Left ventricle myocardium inferior (tissue), 1 donor: ENCODE data around the gene NPPC. TPM values are rescaled to one million over a fixed set of nuclear protein-coding genes. Genes with fewer than 3 reads are reported as not detected.
"Not testable (repeated sequence)": the region's sequence is repeated elsewhere in the genome, so short reads cannot be mapped to it uniquely, and the experiment has no call there.

ENCODE experiments used
- DNase-seq: peaks from one replicate; pipeline ENCODE4 v3.0.0-alpha.2; 2020
- H3K27ac ChIP-seq: fragments of 200-600 bp; replicated peaks from 2 replicates; pipeline ENCODE4 v1.8.0; 2021
- H3K27me3 ChIP-seq: fragments of 200-600 bp; 2 replicates; pipeline ENCODE4 v1.8.0; 2021; ENCODE audit warnings: low read depth
- H3K36me3 ChIP-seq: fragments of 200-600 bp; 2 replicates; pipeline ENCODE4 v1.8.0; 2021
- H3K4me1 ChIP-seq: fragments of 200-600 bp; 2 replicates; pipeline ENCODE4 v1.8.0; 2021
- H3K4me3 ChIP-seq: fragments of 200-600 bp; 2 replicates; pipeline ENCODE4 v1.8.0; 2021; ENCODE audit warnings: mild to moderate bottlenecking, moderate library complexity
- H3K9me3 ChIP-seq: fragments of 200-600 bp; replicated peaks from 2 replicates; pipeline ENCODE4 v1.8.0; 2021
- CTCF ChIP-seq: fragments of 200-600 bp; IDR thresholded peaks from 2 replicates; pipeline ENCODE4 v1.8.0; 2021; ENCODE audit warnings: antibody characterized with exemption, mild to moderate bottlenecking, borderline replicate concordance
- intact Hi-C: fragments of 100-400 bp; cut with micrococcal nuclease; formaldehyde crosslinking; loops from one replicate; pipeline ENCODE4 v1.11.0; 2022
- microRNA-seq: library from miRNA; unstranded; fragments of <30 nt; microRNA quantifications from one replicate; pipeline ENCODE4 v1.2.0, GENCODE V29; 2020
- total RNA-seq: library from RNA; stranded (reverse); fragmentation: NEBNext Ultra II Directional; extraction: Animal tissue kit (Norgen Biotek cat#: 25700); gene quantifications from one replicate; pipeline ENCODE4 v1.2.1, GENCODE V29; 2021
- donor health status: DM: no; HTN: yes; CAD: no; lungs with severe emphysema.

The NPPC gene
- total RNA-seq, 1 donor from 2014 or later: 3.0 TPM

- DNase-seq: no peak
- no peak overlapping the region for H3K27ac ChIP-seq
- TF ChIP-seq CTCF: no peak
These were observed 43.5 kb downstream of the NPPC start for GRCh38 chr2:231882646-231883045.

GRCh38 chr2:231880371-231880770 is 45.8 kb downstream of the NPPC start:
- not testable (repeated sequence) for H3K4me1 ChIP-seq

More at GRCh38 chr2:231882646-231883045, 43.5 kb downstream of the NPPC start:
- peaks cover 74% of the 10 kb centered on the region for H3K27me3 ChIP-seq
- peaks cover 5% of the 10 kb centered on the region for H3K9me3 ChIP-seq
- H3K4me3 ChIP-seq: no peak overlapping the region
- H3K36me3 ChIP-seq: no peaks in the 10 kb centered on the region
- no peaks in the 10 kb centered on the region for H3K4me1 ChIP-seq
- intact Hi-C loops: no loop called here

GRCh38 chr2:231879216-231879615 is 47.0 kb downstream of the NPPC start:
- Histone ChIP-seq H3K4me1 (no peaks in the 10 kb centered on the region), H3K27me3 (peaks cover 73% of the 10 kb centered on the region), H3K4me3 (no peak overlapping the region), H3K27ac (no peak overlapping the region), H3K36me3 (no peaks in the 10 kb centered on the region), H3K9me3 (no peaks in the 10 kb centered on the region)
- no peak for TF ChIP-seq CTCF
- intact Hi-C loops: no loop called here
- no peak for DNase-seq

More at GRCh38 chr2:231880371-231880770, 45.8 kb downstream of the NPPC start:
- H3K36me3 ChIP-seq, intact Hi-C loops, H3K4me3 ChIP-seq, DNase-seq, H3K9me3 ChIP-seq, H3K27ac ChIP-seq: not testable (repeated sequence)
- peaks cover 74% of the 10 kb centered on the region for H3K27me3 ChIP-seq

- no peak overlapping the region for H3K4me3 ChIP-seq
- peaks cover 73% of the 10 kb centered on the region for H3K27me3 ChIP-seq
- DNase-seq: no peak
- H3K9me3 ChIP-seq: no peaks in the 10 kb centered on the region
- TF ChIP-seq CTCF: no peak
- no peak overlapping the region for H3K27ac ChIP-seq
- no peaks in the 10 kb centered on the region for H3K36me3 ChIP-seq
- no peaks in the 10 kb centered on the region for H3K4me1 ChIP-seq
- intact Hi-C loops: no loop called here
These were observed 48.4 kb downstream of the NPPC start for GRCh38 chr2:231877533-231878456.

GRCh38 chr2:231874944-231875343 is 51.3 kb downstream of the NPPC start:
- no peak overlapping the region for H3K27ac ChIP-seq
- H3K4me3 ChIP-seq: no peak overlapping the region
- intact Hi-C loops: no loop called here
- H3K4me1 ChIP-seq: no peaks in the 10 kb centered on the region
- no peak for DNase-seq
- no peaks in the 10 kb centered on the region for H3K9me3 ChIP-seq
- peaks cover 78% of the 10 kb centered on the region for H3K27me3 ChIP-seq
- no peaks in the 10 kb centered on the region for H3K36me3 ChIP-seq
- no peak for TF ChIP-seq CTCF

Small RNA genes lying within 50 kb of the gene (microRNA-seq; reads per million reads assigned to microRNA genes)
- gene MIR1471: not detected

Other genes with a start within 250 kb of the NPPC start
- 209 TPM for gene PTMA, start 217.9 kb downstream of the NPPC start, total RNA-seq
- gene PDE6D, start 145.1 kb downstream of the NPPC start, total RNA-seq: 15.5 TPM
- gene COPS7B, start 140.0 kb downstream of the NPPC start, total RNA-seq: 21.3 TPM
- 17.0 TPM for gene DIS3L2, start 35.3 kb upstream of the NPPC start, total RNA-seq